HG03196 (cell line): Measurements from ENCODE around the gene MRPL48.

Experiments used
- ATAC-seq: cut with Tn5 transposase; IDR thresholded peaks from one replicate; pipeline ENCODE4 v1.9.1; 2021; ENCODE audit not compliant: unreplicated experiment

Gene MRPL48

GRCh38 chr11:73888244-73888643 lies 100.6 kb downstream of the MRPL48 start:
- ATAC-seq: no peak

- no peak for ATAC-seq
Observed at GRCh38 chr11:73889019-73889418, 101.3 kb downstream of the MRPL48 start.

- ATAC-seq: no peak
Observed at GRCh38 chr11:73889536-73889935, 101.9 kb downstream of the MRPL48 start.

GRCh38 chr11:73893041-73893440 lies 105.4 kb downstream of the MRPL48 start:
- no peak for ATAC-seq

- ATAC-seq: no peak
Observed at GRCh38 chr11:73894725-73895335, 107.2 kb downstream of the MRPL48 start.

- ATAC-seq: no peak
Observed at GRCh38 chr11:73902303-73902702, 114.6 kb downstream of the MRPL48 start.

- no peak for ATAC-seq
Observed at GRCh38 chr11:73907191-73907590, 119.5 kb downstream of the MRPL48 start.

GRCh38 chr11:73912026-73912425 lies 124.4 kb downstream of the MRPL48 start:
- ATAC-seq: no peak

GRCh38 chr11:73913472-73913871 lies 125.8 kb downstream of the MRPL48 start:
- ATAC-seq: no peak

- ATAC-seq: no peak
Observed at GRCh38 chr11:73914284-73914683, 126.6 kb downstream of the MRPL48 start.
